IPS DF 4.7 (cell line): Measurements from ENCODE around the gene POU2AF3.
"Not testable (repeated sequence)": the region's sequence is repeated elsewhere in the genome, so short reads cannot be mapped to it uniquely, and the experiment has no call there.

ENCODE experiments used
- DNase-seq: peaks from one replicate; pipeline ENCODE4 v3.0.0-alpha.2; 2013; ENCODE audit warnings: low spot score; ENCODE audit errors: extremely low read depth

Gene POU2AF3

GRCh38 chr11:111300569-111300968 lies 2.2 kb downstream of the POU2AF3 start:
- no peak for DNase-seq

DNA sequence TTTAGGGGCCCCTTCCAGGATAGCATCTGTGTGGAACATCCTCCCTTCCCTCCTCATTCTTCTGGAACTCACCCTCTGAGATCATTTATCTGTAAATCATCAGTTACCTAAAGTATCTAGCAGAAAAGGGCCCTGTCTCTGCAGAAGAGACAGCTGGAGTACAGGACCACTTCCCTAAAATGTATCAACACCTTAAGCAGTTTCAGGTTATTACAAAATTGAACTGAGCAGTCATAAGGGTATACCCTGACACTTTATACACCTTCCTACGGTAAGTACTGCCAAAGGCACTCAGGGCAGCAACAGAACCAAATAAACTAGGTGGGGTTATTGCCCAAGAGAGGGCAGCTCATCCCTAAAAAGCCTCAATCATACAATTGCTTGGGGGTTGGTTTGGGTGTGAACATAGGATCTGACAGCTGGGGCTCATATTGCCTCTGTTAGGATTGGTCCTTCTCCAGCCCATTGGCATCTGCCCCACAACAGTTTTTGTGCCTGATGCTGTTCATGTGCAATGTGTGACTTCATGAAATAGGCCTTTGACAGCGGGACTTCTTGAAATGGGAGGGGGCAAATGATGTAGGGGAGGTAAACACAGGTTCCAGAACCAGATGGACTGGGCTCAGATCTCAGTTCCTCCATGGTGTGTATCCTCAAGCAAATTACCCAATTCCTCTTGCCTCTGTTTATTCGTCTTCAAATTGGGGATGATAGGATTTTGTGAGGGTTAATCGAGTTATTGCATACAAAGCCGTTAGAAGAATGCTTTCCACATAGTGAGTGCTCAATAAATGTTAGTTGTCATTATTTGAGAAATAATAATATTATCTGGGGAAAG lies 2.9 kb downstream of the POU2AF3 start:
- DNase-seq = no peak

DNA sequence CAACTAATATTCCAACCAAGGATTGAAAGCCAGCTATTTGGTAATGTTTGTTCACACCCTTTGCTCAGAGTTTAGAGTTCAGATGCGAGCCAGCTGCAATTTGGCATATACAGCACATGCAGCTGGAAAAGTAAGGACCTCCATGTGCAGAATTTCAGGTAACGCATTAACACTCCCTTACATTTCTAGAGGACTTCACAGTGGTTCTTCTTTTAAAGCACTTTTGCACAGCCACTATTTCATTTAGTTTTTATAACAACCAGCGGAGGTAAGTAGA lies 3.4 kb downstream of the POU2AF3 start:
- DNase-seq = no peak

DNA sequence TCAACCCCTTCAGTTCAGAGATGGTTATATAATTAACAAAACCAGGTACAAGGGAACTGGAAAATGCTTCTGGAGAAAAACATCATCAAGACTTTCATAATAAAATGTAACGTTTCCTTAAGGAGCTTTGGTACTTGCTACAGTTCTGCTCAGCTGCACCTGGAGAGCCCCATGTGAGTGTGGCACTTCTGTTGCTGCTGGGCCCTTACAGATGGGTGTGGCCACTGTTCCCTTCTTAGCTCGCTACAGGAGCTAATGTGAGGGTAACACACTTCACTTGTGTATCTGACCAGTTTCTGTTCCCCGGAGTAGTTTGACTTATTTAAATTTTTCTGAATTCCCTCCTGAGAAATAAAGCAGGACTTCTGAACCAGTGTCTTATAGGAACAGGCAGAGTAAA lies 4.0 kb downstream of the POU2AF3 start:
- no peak for DNase-seq

DNA sequence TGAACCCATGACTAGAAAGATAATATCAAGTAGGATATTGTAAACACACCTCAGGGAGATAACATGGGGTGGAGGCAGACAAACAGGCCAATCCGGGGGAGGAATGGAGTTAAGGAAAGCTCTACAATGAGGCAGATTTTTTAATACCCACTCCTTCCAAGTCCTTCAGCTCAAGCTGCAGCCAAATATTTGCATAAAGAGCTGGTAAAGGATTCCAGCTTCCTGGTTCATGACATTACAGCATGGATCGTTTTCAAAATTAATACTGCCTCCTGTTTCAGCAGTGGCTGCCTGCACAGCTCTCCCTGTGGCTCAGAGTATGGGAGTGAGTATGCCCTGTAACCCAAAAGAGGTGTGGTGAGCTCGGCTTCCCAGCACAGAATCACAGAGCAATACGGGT lies 5.1 kb downstream of the POU2AF3 start:
- no peak for DNase-seq

GRCh38 chr11:111305162-111305802 lies 6.9 kb downstream of the POU2AF3 start:
- no peak for DNase-seq

DNA sequence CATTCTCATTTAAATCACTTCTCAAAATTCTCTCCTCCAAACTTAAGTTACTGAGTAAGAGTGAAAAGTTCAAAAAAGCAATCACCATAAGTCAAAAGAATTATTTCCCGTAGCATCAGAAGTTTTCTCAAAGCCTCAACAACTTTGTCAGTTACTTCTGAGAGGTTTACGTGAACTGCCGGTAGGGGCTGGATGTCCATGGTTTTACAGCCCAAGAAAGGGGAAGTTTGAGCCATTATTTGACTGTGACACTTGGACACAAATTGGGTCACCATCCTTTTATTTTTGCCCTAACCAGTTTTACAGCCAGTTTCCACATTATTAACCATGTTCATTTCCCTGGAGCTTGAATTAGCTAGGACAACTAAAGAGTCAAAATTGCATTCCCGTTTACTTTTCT lies 7.5 kb downstream of the POU2AF3 start:
- DNase-seq = no peak

DNA sequence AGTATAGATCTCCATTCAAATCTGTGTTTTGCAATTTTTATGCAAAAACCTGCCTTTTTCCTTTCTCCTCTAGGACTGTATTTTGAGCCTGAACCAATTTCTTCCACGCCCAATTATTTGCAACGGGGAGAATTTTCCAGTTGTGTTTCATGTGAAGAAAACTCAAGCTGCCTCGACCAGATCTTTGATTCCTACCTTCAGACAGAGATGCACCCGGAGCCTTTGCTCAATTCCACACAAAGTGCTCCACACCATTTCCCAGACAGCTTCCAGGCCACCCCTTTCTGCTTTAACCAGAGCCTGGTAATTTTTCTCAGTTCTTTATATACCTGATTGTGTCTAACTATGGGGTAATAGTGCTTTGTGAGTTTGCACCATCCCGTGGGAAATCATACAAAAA lies 8.0 kb downstream of the POU2AF3 start:
- no peak for DNase-seq

DNA sequence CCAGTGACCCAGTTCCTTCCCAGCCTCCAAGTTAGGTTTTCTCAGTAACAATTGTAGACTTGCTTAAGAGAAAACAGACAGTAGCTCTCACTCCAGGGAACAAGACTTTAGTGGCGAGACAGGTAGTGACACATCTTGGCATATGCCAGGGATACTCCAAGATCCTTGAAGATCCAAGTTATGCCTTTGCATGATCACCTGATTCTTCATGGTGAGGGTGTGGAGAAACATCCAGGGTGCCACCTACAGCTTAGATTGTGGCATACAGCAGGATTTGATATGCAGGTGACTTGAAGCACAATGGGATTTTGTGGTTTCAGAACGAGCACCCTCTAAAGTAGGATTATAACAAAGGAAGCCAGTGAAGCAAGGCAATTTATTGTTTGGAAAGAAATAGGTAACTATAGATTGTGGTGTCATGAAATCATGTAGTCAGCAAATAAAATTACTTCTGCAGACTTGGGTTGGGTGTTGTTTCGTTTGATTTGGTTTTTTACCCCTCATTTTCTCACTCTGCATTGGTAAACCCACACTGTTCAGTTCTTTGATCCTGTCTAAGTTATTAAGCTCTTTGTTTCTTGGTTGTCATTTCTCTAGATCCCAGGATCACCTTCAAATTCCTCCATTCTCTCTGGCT lies 9.2 kb downstream of the POU2AF3 start:
- no peak for DNase-seq

- DNase-seq = no peak
Measured at GRCh38 chr11:111308140-111308539, 9.8 kb downstream of the POU2AF3 start.

GRCh38 chr11:111309215-111309915 lies 11.0 kb downstream of the POU2AF3 start:
- DNase-seq = no peak

DNA sequence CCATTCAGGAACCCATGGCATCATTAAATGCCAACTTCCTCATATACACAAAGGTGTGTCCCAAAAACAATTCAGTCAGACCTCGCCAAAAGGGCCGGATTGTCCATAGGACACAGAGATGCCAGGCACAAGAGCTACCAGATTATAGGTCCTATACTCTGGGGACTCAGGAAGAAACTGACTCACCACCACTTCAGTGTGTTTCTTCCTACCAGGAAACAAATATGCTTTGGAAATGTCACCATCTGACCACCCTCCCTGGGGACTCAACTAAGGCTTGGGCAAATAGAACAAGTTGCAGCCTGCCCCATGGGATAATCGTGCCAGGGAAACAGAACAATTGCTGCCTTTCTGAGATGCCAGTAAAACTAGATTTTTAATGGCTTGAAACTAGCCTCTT lies 11.7 kb downstream of the POU2AF3 start:
- no peak for DNase-seq

DNA sequence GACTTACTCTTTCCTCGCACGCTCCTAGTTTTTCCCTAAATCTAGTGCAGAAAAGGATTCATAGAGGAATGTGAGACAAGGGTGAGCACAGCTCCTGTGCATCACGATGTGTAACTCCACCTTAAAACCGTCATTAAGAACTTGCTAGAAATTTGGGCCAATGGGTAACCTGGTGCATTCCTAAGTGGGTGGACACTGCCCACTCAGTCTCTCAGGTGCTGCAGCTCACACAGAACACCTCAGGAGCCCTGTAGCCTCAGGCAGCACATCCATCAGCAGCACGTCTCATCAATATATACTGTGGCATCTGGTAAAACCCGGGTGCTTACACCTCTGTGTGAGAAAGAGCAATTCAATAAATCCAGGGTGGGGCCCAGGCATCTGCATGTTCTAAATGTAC lies 12.4 kb downstream of the POU2AF3 start:
- DNase-seq = no peak

DNA sequence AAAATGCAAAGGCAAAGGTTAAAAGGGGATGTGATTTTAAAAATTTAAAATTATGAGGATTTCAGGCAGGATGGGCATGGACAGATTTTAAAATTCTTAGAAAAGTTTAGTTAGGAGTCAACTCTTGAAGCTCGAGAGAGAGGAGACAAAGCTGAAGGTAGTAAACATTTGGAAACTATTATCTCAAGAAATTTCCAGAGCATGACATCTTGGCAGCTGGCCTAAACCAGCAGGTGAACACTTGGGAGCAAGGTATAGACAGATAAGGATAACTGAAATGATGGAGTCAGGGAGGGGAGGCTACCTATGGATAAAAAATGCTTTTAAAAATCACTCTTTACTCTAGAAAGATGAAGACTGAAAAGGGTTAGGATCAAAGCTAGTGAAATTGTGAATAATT lies 13.7 kb downstream of the POU2AF3 start:
- no peak for DNase-seq

- DNase-seq = no peak
Measured at GRCh38 chr11:111319296-111319695, 20.9 kb downstream of the POU2AF3 start.

DNA sequence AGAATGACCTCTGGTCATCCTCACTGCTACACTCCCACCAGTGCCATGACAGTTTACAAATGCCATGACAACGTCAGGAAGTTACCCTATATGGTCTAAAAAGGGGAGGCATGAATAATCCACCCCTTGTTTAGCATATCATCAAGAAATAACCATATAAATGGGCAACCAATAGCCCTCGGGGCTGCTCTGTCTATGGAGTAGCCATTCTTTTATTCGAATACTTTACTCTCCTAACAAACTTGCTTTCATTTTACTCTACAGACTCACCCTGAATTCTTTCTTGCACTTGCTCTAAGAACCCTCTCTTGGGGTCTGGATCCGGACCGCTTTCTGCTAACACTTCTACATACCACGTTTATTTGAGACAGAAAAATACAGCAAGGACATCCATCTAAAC lies 21.9 kb downstream of the POU2AF3 start:
- DNase-seq = not testable (repeated sequence)

GRCh38 chr11:111320728-111321568 lies 22.6 kb downstream of the POU2AF3 start:
- no peak for DNase-seq

GRCh38 chr11:111322534-111322933 lies 24.2 kb downstream of the POU2AF3 start:
- DNase-seq = no peak

GRCh38 chr11:111324277-111324720 lies 26.0 kb downstream of the POU2AF3 start:
- DNase-seq = no peak

DNA sequence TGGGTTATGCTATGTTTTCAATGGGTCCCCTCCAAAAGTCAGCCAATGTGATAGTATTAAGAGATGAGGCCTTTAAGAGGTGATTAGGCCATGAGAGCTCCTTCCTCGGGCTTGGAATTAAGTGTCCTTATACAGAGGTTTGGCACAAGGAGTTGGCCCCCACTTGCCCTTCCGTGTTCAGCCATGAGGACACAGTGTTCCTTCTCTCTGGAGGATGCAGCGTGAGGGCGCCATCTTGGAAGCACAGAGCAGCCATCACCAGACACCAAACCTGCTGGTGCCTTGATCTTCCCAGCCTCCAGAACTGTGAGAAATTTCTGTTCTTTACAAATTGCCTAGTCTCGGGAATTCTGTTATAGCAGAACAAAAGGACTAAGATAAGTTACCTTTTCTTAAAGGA lies 26.9 kb downstream of the POU2AF3 start:
- no peak for DNase-seq

- no peak for DNase-seq
Measured at GRCh38 chr11:111326824-111327223, 28.5 kb downstream of the POU2AF3 start.
